HG02943 (cell line): Measurements from ENCODE around the gene EBLN2.
"Not testable (repeated sequence)": the region's sequence is repeated elsewhere in the genome, so short reads cannot be mapped to it uniquely, and the experiment has no call there.

ENCODE experiments used
- ATAC-seq: cut with Tn5 transposase; IDR thresholded peaks from one replicate; pipeline ENCODE4 v1.9.1; 2021; ENCODE audit warnings: mild to moderate bottlenecking, low read depth, moderate library complexity; ENCODE audit not compliant: unreplicated experiment

The EBLN2 gene

DNA sequence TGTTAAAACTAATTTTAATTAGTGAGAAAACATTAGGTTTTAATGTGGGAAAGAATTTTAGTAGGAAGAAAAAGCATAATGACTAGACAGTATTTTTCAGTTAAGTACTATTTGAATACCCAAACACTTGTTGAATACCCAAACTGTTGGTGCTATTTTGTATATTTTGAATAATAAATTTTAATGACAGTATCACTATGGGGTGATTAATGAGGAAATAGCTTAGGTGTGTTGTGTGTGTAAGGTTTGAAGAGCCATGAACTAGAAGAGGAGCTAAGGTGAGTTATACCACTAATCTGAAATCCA, 4.7 kb upstream of the EBLN2 start:
- ATAC-seq = no peak

DNA sequence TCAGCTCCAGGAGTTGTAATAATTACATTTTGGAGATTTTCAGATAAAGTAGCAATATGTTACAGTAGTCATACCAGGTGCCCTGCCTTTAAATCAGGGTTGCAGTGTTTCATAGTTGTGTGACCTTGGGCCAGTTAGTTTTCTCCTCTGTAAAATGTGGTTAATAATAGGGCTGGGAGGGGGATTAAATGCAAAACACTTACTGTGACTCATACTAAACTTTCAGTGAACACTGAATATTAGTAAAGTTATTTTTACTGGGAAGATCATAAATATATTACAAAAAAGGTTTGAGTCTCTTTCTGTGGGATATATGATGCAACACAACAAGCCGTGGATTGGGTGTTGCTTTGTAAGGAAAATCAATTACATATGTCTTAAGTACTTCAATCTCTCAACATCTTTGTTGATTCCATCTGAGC, 1.1 kb upstream of the EBLN2 start:
- no peak for ATAC-seq

DNA sequence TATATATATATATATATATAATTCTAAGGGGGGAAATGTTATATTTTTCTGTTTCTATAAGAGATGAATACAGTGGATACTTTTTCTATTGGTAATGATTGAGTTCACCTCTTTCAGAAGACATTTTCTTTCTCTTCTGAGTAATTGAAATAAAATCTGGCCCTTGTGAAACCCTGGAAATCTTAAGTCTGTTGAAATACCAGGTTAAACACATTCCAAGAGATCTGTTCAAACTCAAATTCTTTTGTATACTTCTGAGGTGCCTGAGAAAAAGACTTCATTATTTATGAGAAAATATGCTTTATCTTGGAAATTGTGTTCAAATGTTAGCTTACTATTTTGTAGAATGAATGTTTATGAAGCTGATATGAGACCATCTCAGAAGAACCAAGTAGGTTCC, 4.8 kb downstream of the EBLN2 start:
- not testable (repeated sequence) for ATAC-seq

GRCh38 chr3:73068419-73068818, 7.0 kb downstream of the EBLN2 start:
- ATAC-seq = no peak

- no peak for ATAC-seq
These were observed 7.7 kb downstream of the EBLN2 start for GRCh38 chr3:73069187-73069586.

GRCh38 chr3:73069775-73070444, 8.5 kb downstream of the EBLN2 start:
- no peak for ATAC-seq

GRCh38 chr3:73070675-73071575, 9.5 kb downstream of the EBLN2 start:
- ATAC-seq = no peak

- ATAC-seq = no peak
These were observed 10.5 kb downstream of the EBLN2 start for GRCh38 chr3:73071952-73072351.

GRCh38 chr3:73072634-73073033, 11.2 kb downstream of the EBLN2 start:
- no peak for ATAC-seq

GRCh38 chr3:73073091-73073707, 11.7 kb downstream of the EBLN2 start:
- no peak for ATAC-seq

DNA sequence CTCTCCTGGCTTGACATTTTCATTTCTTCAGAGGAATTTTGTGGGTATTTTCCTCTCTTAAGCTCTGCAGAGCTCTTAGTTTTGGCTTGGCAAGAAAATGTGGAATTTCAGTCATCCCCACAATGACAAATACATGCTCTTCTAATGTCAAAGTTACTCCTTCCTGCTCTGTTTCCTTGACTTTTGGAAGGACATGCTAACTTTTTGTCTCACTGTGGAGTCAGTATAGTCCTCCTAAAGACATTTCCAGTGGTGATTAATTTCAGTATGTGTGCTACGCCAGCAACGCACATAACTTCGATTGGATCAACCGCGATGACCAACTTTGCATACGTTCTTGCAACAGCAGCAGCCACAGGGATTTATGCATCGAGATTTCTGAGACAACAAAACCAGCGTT, 13.3 kb downstream of the EBLN2 start:
- no peak for ATAC-seq

DNA sequence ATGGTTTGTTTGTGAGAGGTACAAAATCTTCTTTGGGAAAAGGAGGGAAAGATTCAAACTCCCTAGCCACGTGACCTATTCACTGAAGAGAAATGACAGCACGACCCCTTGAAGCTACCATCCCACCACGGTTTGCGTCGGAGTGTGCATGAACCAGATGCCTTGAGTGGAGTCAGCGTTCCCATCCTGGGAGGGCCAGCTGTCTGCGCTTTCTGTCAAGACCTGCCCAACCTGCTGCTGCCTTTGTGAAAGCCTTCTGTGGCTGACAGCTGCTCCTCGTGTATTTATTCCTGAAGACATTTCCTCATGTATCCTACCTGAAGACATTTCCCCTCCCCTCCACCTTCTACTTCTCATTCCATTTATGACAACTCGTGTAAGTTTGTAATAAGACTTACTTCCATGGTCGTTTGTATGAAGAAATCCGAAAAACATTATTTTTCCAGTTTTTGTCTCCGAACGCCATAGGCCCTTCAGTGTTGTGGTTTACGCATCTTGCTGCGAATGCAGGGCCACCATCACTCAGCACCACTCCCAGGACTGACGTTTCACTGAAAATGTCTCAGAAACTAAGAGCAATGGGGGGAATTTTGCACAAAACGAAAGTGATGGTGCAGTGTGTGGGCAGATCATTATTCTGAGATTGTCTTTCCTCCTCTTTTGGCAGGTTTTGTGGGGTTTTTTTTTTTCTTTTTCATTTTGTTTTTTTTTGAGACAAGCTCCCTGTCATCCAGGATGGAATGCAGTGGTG, 18.9 kb downstream of the EBLN2 start:
- no peak for ATAC-seq

DNA sequence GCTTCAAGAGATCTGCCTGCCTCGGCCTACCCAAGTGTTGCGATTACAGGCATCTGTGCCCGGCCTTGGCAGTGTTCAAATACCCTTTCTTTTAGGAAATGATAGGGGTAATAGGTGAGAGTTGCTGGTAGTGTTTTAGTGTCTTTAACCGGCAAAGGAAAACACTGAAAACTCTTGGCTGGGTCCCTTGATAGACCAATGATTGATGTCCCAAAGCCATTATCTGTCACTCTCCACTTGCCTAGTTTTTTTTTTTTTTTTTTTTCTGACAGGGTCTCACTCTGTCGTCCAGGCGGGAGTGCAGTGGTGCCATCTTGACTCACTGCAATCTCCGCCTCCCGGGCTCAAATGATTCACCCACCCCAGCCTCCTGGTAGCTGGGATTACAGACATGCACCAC, 19.7 kb downstream of the EBLN2 start:
- no peak for ATAC-seq

GRCh38 chr3:73084170-73084569, 22.7 kb downstream of the EBLN2 start:
- no peak for ATAC-seq

DNA sequence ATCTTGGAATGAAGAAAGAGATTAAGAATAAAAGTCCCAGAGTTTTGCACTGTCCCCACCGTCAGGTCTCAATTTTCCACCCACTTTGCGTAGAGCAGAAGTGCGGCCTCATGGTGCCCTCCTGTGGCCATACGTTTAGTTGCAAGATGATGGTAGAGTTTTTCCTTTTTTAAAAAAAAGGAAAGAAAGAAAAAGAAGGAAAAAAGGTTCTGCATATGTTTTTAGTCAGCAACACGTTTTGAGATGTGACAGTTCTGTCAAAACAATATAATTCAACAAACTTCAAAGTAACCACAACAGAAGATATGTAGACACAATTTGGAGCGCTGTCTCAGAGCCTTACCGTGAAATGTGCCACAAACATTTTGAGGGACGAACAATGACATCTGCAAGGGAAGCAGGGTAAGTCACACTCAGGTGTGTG, 24.6 kb downstream of the EBLN2 start:
- ATAC-seq = no peak

GRCh38 chr3:73094129-73094528, 32.7 kb downstream of the EBLN2 start:
- ATAC-seq = no peak

- no peak for ATAC-seq
These were observed 33.5 kb downstream of the EBLN2 start for GRCh38 chr3:73094951-73095350.

GRCh38 chr3:73096169-73096568, 34.7 kb downstream of the EBLN2 start:
- no peak for ATAC-seq

GRCh38 chr3:73098026-73098425, 36.6 kb downstream of the EBLN2 start:
- no peak for ATAC-seq

DNA sequence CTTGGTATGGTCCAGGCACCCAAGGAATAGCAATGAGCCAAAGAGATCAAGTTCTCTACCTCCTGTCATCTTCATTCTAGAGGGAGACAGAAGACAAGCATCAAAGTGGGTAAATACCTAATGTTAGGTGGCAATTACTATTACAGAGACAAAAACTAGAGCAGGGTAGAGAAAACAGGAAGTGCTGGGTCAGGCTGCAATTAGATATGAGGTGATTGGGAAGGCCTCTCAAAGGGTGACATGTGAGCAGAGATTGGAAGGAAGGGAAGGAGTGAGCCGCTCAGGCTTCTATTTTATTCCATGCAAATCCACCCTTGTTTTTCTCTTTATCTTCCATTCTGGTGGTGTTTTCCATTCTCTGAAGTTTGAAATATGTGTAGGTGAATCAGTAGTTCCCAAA, 37.4 kb downstream of the EBLN2 start:
- no peak for ATAC-seq
